RWPE2 (cell line): ENCODE measurements around the gene WASF2.

Experiments
- ATAC-seq: fragments of 200-7000 bp; cut with Tn5 transposase; 3 replicates; pipeline ENCODE4 v1.9.1; 2021; ENCODE audit warnings: low read depth
- DNase-seq: peaks from one replicate; pipeline ENCODE4 v3.0.0-alpha.2; 2020; ENCODE audit warnings: low spot score
- H3K27ac ChIP-seq: fragments of 450-650 bp; 2 replicates; pipeline ENCODE4 v1.5.1; 2017; ENCODE audit warnings: mild to moderate bottlenecking; ENCODE audit not compliant: poor library complexity, severe bottlenecking
- H3K27me3 ChIP-seq: fragments of 250-450 bp; sonication (Bioruptor Pico); 2 replicates; pipeline ENCODE4 v1.5.1; 2021; ENCODE audit warnings: mild to moderate bottlenecking, moderate library complexity; ENCODE audit not compliant: insufficient read depth, poor library complexity, severe bottlenecking
- H3K36me3 ChIP-seq: fragments of 250-450 bp; sonication (Bioruptor Pico); 2 replicates; pipeline ENCODE4 v1.5.1; 2020; ENCODE audit warnings: low read depth, mild to moderate bottlenecking, moderate library complexity
- H3K4me1 ChIP-seq: fragments of 250-450 bp; sonication (Bioruptor Pico); 2 replicates; pipeline ENCODE4 v1.5.1; 2021; ENCODE audit warnings: mild to moderate bottlenecking, moderate library complexity; ENCODE audit not compliant: insufficient read depth, poor library complexity, severe bottlenecking
- H3K4me3 ChIP-seq: fragments of 250-450 bp; sonication (Bioruptor Pico); 2 replicates; pipeline ENCODE4 v1.5.1; 2021; ENCODE audit warnings: mild to moderate bottlenecking, moderate library complexity; ENCODE audit not compliant: severe bottlenecking
- H3K9me3 ChIP-seq: fragments of 250-450 bp; sonication (Bioruptor Pico); 2 replicates; pipeline ENCODE4 v1.5.1; 2021; ENCODE audit warnings: mild to moderate bottlenecking, moderate library complexity; ENCODE audit not compliant: severe bottlenecking
- CTCF ChIP-seq: fragments of 450-650 bp; IDR thresholded peaks from one replicate; pipeline ENCODE4 v1.5.1; 2017; ENCODE audit warnings: mild to moderate bottlenecking, moderate library complexity; ENCODE audit not compliant: poor library complexity, severe bottlenecking

WASF2 gene

GRCh38 chr1:27383661-27384060 is 106.3 kb downstream of the WASF2 start:
- Histone ChIP-seq H3K4me1 (no peaks in the 10 kb centered on the region), H3K27ac (no peak overlapping the region), H3K36me3 (no peaks in the 10 kb centered on the region), H3K4me3 (no peak overlapping the region), H3K27me3 (no peaks in the 10 kb centered on the region), H3K9me3 (no peaks in the 10 kb centered on the region)
- DNase-seq: no peak
- no peak for ATAC-seq
- TF ChIP-seq CTCF: no peak

- H3K4me1 ChIP-seq: no peaks in the 10 kb centered on the region
- H3K36me3 ChIP-seq: no peaks in the 10 kb centered on the region
- DNase-seq: no peak
- no peak within 1 kb of the TSS for H3K27ac ChIP-seq
- H3K27me3 ChIP-seq: no peaks in the 10 kb centered on the region
- H3K4me3 ChIP-seq: peak within 1 kb of the TSS; percentile 34
- peak; percentile 88 for ATAC-seq
- no peaks in the 10 kb centered on the region for H3K9me3 ChIP-seq
- no peak for TF ChIP-seq CTCF
Measured at GRCh38 chr1:27383039-27383605, 106.8 kb downstream of the WASF2 start, which contains the start of gene CD164L2. TSS of gene CD164L2 (minus strand) at chr1:27383333. CDS start at chr1:27383239, 94 bp downstream.

GRCh38 chr1:27381969-27382762 is 107.8 kb downstream of the WASF2 start:
- no peaks in the 10 kb centered on the region for H3K27me3 ChIP-seq
- no peak overlapping the region for H3K4me3 ChIP-seq
- no peak for TF ChIP-seq CTCF
- H3K9me3 ChIP-seq: no peaks in the 10 kb centered on the region
- no peak overlapping the region for H3K27ac ChIP-seq
- DNase-seq (no peak), ATAC-seq (no peak)
- H3K36me3 ChIP-seq: no peaks in the 10 kb centered on the region
- no peaks in the 10 kb centered on the region for H3K4me1 ChIP-seq

GRCh38 chr1:27380766-27381733 is 108.9 kb downstream of the WASF2 start:
- TF ChIP-seq CTCF: no peak
- Histone ChIP-seq H3K4me1 (no peaks in the 10 kb centered on the region), H3K4me3 (no peak overlapping the region), H3K36me3 (no peaks in the 10 kb centered on the region), H3K27ac (no peak overlapping the region), H3K9me3 (no peaks in the 10 kb centered on the region), H3K27me3 (no peaks in the 10 kb centered on the region)
- DNase-seq (no peak), ATAC-seq (no peak)
